ENCODE measurements around the gene LTBP1. TPM values are rescaled to one million over a fixed set of nuclear protein-coding genes. Genes with fewer than 3 reads are reported as not detected.

Gene LTBP1
- total RNA-seq, 4 donors from 2014 or later = 12.6 to 81.0 (median 16.0) TPM

GRCh38 chr2:33406622-33407021 is 459.9 kb downstream of the LTBP1 start:
- ATAC-seq (ENCODE audit: low FRiP score) = no peak
- DNase-seq (ENCODE audit: low spot score) = no peak
- TF ChIP-seq CTCF (IDR thresholded peaks at IDR 0.05) = no peak

- ATAC-seq (ENCODE audit: low FRiP score) (no peak), DNase-seq (ENCODE audit: low spot score) (no peak)
- TF ChIP-seq CTCF (IDR thresholded peaks at IDR 0.05) = no peak
Observed at GRCh38 chr2:33408109-33408508, 461.4 kb downstream of the LTBP1 start.

GRCh38 chr2:33409417-33409955 is 462.7 kb downstream of the LTBP1 start:
- TF ChIP-seq CTCF (IDR thresholded peaks at IDR 0.05) = no peak
- DNase-seq (ENCODE audit: low spot score) = no peak
- no peak for ATAC-seq (ENCODE audit: low FRiP score)

GRCh38 chr2:33411765-33412164 is 465.0 kb downstream of the LTBP1 start:
- TF ChIP-seq CTCF (IDR thresholded peaks at IDR 0.05) = no peak
- no peak for DNase-seq (ENCODE audit: low spot score)
- no peak for ATAC-seq (ENCODE audit: low FRiP score)

GRCh38 chr2:33412920-33413319 is 466.2 kb downstream of the LTBP1 start:
- no peak for ATAC-seq (ENCODE audit: low FRiP score)

GRCh38 chr2:33419581-33420200 is 472.9 kb downstream of the LTBP1 start:
- no peak for DNase-seq (ENCODE audit: low spot score)
- no peak for TF ChIP-seq CTCF (IDR thresholded peaks at IDR 0.05)
- no peak for ATAC-seq (ENCODE audit: low FRiP score)

More at GRCh38 chr2:33412920-33413319, 466.2 kb downstream of the LTBP1 start:
- TF ChIP-seq CTCF (IDR thresholded peaks at IDR 0.05) = no peak
- DNase-seq (ENCODE audit: low spot score) = no peak

- DNase-seq (ENCODE audit: low spot score) (no peak), ATAC-seq (ENCODE audit: low FRiP score) (no peak)
- no peak for TF ChIP-seq CTCF (IDR thresholded peaks at IDR 0.05)
Observed at GRCh38 chr2:33420726-33421125, 474.0 kb downstream of the LTBP1 start.

Data from omental fat pad (tissue), 4 donors.